Measurements from ENCODE around the gene MARVELD1.

DNA sequence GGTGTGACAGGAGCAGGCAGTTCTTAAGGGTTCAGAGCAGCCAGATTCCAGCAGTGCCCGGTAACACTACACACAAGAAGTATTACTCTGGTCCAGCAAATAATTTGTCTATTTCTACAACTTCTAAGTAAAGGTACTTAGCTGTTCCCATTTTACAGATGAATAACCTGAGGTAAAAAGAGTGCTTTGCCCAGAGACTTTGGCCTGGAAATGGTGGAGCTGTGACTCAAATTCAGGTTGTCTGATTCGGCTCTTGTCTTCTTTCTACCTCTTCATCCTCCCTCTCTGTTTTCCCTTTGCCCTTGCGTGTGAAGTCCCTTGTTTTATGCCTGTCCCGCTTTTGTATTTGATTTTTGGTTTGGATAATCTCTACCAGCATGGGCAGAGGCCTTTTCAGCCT is 41.2 kb downstream of the MARVELD1 start:
- TF ChIP-seq, protein P1, sequence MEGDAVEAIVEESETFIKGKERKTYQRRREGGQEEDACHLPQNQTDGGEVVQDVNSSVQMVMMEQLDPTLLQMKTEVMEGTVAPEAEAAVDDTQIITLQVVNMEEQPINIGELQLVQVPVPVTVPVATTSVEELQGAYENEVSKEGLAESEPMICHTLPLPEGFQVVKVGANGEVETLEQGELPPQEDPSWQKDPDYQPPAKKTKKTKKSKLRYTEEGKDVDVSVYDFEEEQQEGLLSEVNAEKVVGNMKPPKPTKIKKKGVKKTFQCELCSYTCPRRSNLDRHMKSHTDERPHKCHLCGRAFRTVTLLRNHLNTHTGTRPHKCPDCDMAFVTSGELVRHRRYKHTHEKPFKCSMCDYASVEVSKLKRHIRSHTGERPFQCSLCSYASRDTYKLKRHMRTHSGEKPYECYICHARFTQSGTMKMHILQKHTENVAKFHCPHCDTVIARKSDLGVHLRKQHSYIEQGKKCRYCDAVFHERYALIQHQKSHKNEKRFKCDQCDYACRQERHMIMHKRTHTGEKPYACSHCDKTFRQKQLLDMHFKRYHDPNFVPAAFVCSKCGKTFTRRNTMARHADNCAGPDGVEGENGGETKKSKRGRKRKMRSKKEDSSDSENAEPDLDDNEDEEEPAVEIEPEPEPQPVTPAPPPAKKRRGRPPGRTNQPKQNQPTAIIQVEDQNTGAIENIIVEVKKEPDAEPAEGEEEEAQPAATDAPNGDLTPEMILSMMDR (IDR thresholded peaks at IDR 0.05; ENCODE audit: low read length): no peak
- TF ChIP-seq EZH2 (optimal IDR thresholded peaks at IDR 0.05; ENCODE audit: low read depth, low read length) (no peak), EZH2phosphoT487 (IDR thresholded peaks at IDR 0.05; ENCODE audit: low read length) (no peak)
